ENCODE data around the gene LSR.

Gene LSR

DNA sequence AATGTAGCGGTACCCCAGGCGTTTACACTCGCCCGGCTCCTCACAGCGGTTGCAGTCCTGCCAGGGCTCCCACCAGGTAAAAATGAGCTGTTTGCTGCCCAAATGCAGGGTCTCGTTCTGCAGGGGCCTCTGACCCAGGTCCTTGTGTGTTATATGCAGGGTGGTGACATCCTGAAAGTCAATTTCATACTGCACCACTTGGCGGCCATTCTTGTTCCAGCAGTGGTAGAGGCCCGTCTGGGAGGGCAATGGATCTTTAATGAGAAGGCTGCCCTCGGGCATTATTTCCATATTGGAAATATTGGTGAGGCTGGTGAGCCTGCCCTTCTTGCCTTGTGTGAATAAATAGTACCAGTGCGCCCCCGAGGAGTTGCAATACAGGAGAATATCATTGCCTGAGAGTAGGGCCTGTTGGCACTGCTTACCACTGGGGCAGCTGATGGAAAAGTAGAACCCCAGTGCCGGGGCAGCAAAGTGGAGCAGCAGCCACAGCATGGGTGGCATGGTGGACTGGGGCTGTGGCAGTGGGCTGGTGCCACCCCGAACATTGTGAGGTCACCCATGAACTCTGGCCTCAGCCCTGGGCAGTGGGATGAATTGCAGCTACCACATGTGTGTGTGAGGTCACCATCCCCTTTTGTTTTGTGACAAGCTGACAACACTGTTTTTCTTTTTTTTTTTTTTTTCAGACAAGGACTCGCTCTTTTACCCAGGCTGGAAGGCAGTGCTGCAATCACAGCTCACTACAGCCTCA is 20.4 kb upstream of the LSR start, which contains the start of gene FAM187B (continued):
- TF ChIP-seq ZNF629 (tag by site-specific recombination; IDR thresholded peaks at IDR 0.05) (peak; percentile 53; the same call in 1 of the 2 replicates), ZBTB21 (tag by site-specific recombination; IDR thresholded peaks at IDR 0.05) (0 out of 2 replicates have a peak, but pooled peaks have one; percentile 48), ZFHX2 (tag by site-specific recombination; conservative IDR thresholded peaks at IDR 0.05) (peak; percentile 18; the same call in 1 of the 2 replicates), ZNF138 (tag by site-specific recombination; IDR thresholded peaks at IDR 0.05; ENCODE audit: borderline replicate concordance) (no peak), ZNF585B (tag by site-specific recombination; IDR thresholded peaks at IDR 0.05) (no peak), EGR2 (tag by site-specific recombination; IDR thresholded peaks at IDR 0.05; ENCODE audit: low read depth) (no peak), ZBTB1 (tag by site-specific recombination; IDR thresholded peaks at IDR 0.05) (no peak)

GRCh38 chr19:35229601-35230000 is 19.2 kb upstream of the LSR start:
- CTCF ChIA-PET = interaction anchor here (1.1 to 1.6 kb wide), 2 partner anchors 86 to 88 kb away, joined by 3 to 4 read pairs; no protein-coding TSS in a partner anchor
- no peaks in the 10 kb centered on the region for H3K36me3 ChIP-seq (ENCODE audit: control insufficient read depth in 2 of 2, insufficient read depth in 1 of 2, low read length in 2 of 2)
- no peak overlapping the region for H3K4me3 ChIP-seq (ENCODE audit: low read depth, low read length)
- peaks cover 3% of the 10 kb centered on the region for H3K9me3 ChIP-seq (ENCODE audit: control insufficient read depth, insufficient read depth, low read depth, low read length)
- no peaks in the 10 kb centered on the region for H3K4me1 ChIP-seq (ENCODE audit: control insufficient read depth, insufficient read depth, low read length)
- no peak overlapping the region for H3K27ac ChIP-seq (ENCODE audit: extremely low read depth, low read depth, low read length)
- POLR2A ChIA-PET = no interaction called here
- TF ChIP-seq, protein P1, sequence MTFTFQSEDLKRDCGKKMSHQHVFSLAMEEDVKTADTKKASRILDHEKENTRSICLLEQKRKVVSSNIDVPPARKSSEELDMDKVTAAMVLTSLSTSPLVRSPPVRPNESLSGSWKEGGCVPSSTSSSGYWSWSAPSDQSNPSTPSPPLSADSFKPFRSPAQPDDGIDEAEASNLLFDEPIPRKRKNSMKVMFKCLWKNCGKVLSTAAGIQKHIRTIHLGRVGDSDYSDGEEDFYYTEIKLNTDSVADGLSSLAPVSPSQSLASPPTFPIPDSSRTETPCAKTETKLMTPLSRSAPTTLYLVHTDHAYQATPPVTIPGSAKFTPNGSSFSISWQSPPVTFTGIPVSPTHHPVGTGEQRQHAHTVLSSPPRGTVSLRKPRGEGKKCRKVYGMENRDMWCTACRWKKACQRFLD (tag by site-specific recombination; IDR thresholded peaks at IDR 0.05) = no peak
- TF ChIP-seq ZNF623 (tag by site-specific recombination; IDR thresholded peaks at IDR 0.05) = 0 out of 2 replicates have a peak, but pooled peaks have one; percentile 25

GRCh38 chr19:35231956-35232645 is 16.7 kb upstream of the LSR start:
- CTCF ChIA-PET = interaction anchor here (2.1 kb wide), 1 partner anchor 90 kb away, joined by 8 read pairs; no protein-coding TSS in a partner anchor

More at GRCh38 chr19:35231956-35232645, 16.7 kb upstream of the LSR start:
- Histone ChIP-seq H3K27ac (ENCODE audit: extremely low read depth, low read depth, low read length) (no peak overlapping the region), H3K36me3 (ENCODE audit: control insufficient read depth in 2 of 2, insufficient read depth in 1 of 2, low read length in 2 of 2) (no peaks in the 10 kb centered on the region), H3K9me3 (ENCODE audit: control insufficient read depth, insufficient read depth, low read depth, low read length) (peaks cover 3% of the 10 kb centered on the region), H3K4me3 (ENCODE audit: low read depth, low read length) (no peak overlapping the region), H3K4me1 (ENCODE audit: control insufficient read depth, insufficient read depth, low read length) (no peaks in the 10 kb centered on the region)
- peak; percentile 91 for TF ChIP-seq SCRT2 (tag by site-specific recombination; IDR thresholded peaks at IDR 0.05)
- no peak for TF ChIP-seq PRDM2 (tag by site-specific recombination; IDR thresholded peaks at IDR 0.05; ENCODE audit: borderline replicate concordance)
- peak; percentile 83 for TF ChIP-seq SCRT1 (tag by site-specific recombination; IDR thresholded peaks at IDR 0.05; ENCODE audit: borderline replicate concordance)
- no peak for TF ChIP-seq ZNF585B (tag by site-specific recombination; IDR thresholded peaks at IDR 0.05)
- POLR2A ChIA-PET = no interaction called here
